Measurements from ENCODE around the gene OR13C8.
"Not testable (repeated sequence)": the region's sequence is repeated elsewhere in the genome, so short reads cannot be mapped to it uniquely, and the experiment has no call there.

Gene OR13C8

GRCh38 chr9:104568868-104569267 is at the start of gene OR13C8:
Gene OR13C8, plus strand, starts transcription at chr9:104569168. Its CDS starts 0 bp downstream, at chr9:104569168.
- DNase-seq, result no peak

- not testable (repeated sequence) for DNase-seq
Measured at GRCh38 chr9:104520241-104520640, 48.7 kb upstream of the OR13C8 start.

- no peak for DNase-seq
Measured at GRCh38 chr9:104527109-104527508, 41.9 kb upstream of the OR13C8 start, which contains the start of gene OR13C4. Gene OR13C4, minus strand, starts transcription at chr9:104527209. Its CDS starts 0 bp downstream, at chr9:104527209.

- no peak for DNase-seq
Measured at GRCh38 chr9:104536756-104537155, 32.2 kb upstream of the OR13C8 start, which contains the start of gene OR13C3. Gene OR13C3, minus strand, starts transcription at chr9:104536856. Its CDS starts 133 bp downstream, at chr9:104536723.

- no peak for DNase-seq
Measured at GRCh38 chr9:104539275-104539674, 29.7 kb upstream of the OR13C8 start.

- no peak for DNase-seq
Measured at GRCh38 chr9:104544644-104545043, 24.3 kb upstream of the OR13C8 start.

- no peak for DNase-seq
Measured at GRCh38 chr9:104553261-104553660, 15.7 kb upstream of the OR13C8 start.

- no peak for DNase-seq
Measured at GRCh38 chr9:104555521-104555920, 13.4 kb upstream of the OR13C8 start.

GRCh38 chr9:104556830-104557634 is 11.9 kb upstream of the OR13C8 start:
- DNase-seq, result no peak

GRCh38 chr9:104564358-104564757 is 4.6 kb upstream of the OR13C8 start:
- DNase-seq, result no peak

- DNase-seq, result no peak
Measured at GRCh38 chr9:104572612-104573011, 3.6 kb downstream of the OR13C8 start.

- no peak for DNase-seq
Measured at GRCh38 chr9:104575456-104575855, 6.5 kb downstream of the OR13C8 start.

- DNase-seq, result no peak
Measured at GRCh38 chr9:104577263-104577662, 8.3 kb downstream of the OR13C8 start.

GRCh38 chr9:104580562-104580961 is 11.6 kb downstream of the OR13C8 start:
- no peak for DNase-seq

- DNase-seq, result no peak
Measured at GRCh38 chr9:104586496-104587180, 17.7 kb downstream of the OR13C8 start.

- DNase-seq, result no peak
Measured at GRCh38 chr9:104589626-104590025, 20.7 kb downstream of the OR13C8 start.

GRCh38 chr9:104598749-104599148 is 29.8 kb downstream of the OR13C8 start:
- not testable (repeated sequence) for DNase-seq

GRCh38 chr9:104599313-104599712 is 30.3 kb downstream of the OR13C8 start, which contains the start of gene OR13C5:
Gene OR13C5, minus strand, starts transcription at chr9:104599413. Its CDS starts 0 bp downstream, at chr9:104599413.
- not testable (repeated sequence) for DNase-seq

GRCh38 chr9:104604801-104605200 is 35.8 kb downstream of the OR13C8 start:
- DNase-seq, result no peak

- DNase-seq, result not testable (repeated sequence)
Measured at GRCh38 chr9:104605527-104605926, 36.6 kb downstream of the OR13C8 start, which contains the start of gene OR13C2. Gene OR13C2, minus strand, starts transcription at chr9:104605627. Its CDS starts 0 bp downstream, at chr9:104605627.

- DNase-seq, result no peak
Measured at GRCh38 chr9:104606152-104606551, 37.2 kb downstream of the OR13C8 start.

- DNase-seq, result no peak
Measured at GRCh38 chr9:104608336-104608735, 39.4 kb downstream of the OR13C8 start.

GRCh38 chr9:104611213-104611612 is 42.2 kb downstream of the OR13C8 start:
- DNase-seq, result no peak

- no peak for DNase-seq
Measured at GRCh38 chr9:104617418-104617817, 48.5 kb downstream of the OR13C8 start.
